GM12872 (cell line): ENCODE results near the gene SETD3.

Source experiments
- CTCF ChIP-seq: IDR thresholded peaks from 3 replicates; pipeline ENCODE4 v1.5.1; 2011; ENCODE audit warnings: low read depth, mild to moderate bottlenecking, low read length, moderate library complexity; ENCODE audit not compliant: insufficient read depth

Gene SETD3

DNA sequence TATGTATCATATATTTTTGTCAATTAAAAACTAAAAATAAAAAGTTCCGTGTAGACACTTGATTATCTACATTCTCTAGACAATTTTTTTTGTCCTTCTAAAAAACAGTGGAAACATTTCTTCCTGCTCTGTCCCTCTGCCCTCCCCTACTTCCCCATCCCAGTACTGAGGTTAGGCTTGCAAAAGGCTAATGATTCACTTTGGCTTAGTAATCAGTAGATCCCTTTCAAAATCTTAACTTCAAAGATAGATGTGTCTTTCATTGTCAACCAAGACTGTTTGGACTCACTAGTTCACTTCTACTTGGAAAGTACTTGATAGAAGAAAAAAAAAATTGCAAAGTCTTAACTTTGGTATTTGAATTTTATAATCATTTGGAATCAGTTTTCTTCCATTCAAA lies 3.8 kb downstream of the SETD3 start:
- no peak for TF ChIP-seq CTCF

DNA sequence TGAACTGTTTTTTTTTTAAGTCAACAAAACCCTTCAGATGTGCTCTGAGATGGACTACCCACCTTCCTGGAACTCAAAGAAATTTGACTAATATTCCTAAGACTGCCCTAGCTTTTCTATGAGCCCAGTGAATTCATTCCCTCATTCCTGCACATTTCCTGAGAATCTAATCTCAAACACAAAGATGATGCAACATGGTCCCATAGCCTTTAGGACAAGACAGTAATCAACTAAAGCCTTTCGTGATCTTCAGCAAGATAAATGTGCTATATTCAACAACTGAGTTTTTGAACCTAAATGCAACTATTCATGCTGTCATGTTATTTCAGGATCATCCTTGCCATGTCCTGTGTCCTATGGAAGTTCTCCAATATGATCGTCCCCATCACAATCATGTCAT lies 5.0 kb downstream of the SETD3 start:
- TF ChIP-seq CTCF: no peak

GRCh38 chr14:99475179-99475578 lies 5.5 kb downstream of the SETD3 start:
- no peak for TF ChIP-seq CTCF

- no peak for TF ChIP-seq CTCF
Measured at GRCh38 chr14:99473458-99473857, 7.2 kb downstream of the SETD3 start.

DNA sequence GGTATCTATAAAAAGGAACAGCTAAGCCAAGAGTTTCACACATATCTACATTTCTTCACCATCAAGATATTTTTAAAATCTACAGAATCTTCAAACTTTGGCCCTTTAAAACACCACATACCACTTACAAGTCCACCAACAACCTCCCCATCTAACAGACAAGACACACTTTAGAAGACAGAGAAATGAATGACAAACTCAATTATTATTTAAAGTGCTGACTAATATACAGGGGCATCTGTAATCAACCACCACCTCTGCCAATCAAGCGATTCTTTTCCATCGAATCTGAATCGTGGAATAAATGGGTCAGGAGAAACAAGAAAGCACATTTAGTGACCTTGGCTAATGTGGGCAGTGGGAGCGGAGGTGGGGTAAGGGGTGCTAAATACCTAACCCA lies 7.7 kb downstream of the SETD3 start:
- no peak for TF ChIP-seq CTCF

DNA sequence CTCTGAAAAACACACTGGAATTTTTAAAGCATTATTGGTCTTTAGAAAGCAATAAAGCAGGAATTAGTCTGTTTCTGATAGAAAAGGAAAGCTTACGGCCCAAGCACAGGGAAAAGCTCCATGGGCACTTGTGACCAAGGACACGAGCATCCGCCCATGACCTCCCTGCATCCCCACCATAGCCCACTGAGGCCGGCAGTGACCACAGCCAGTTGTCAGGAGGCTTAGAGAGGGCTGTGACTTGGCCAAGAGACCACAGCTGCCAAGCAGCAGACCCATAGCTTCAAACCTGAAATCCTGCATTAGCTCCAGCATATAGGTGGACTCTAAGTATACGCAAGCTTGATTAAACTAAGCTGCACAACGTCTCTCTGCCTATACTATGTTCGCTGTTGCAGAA lies 8.9 kb downstream of the SETD3 start:
- no peak for TF ChIP-seq CTCF

DNA sequence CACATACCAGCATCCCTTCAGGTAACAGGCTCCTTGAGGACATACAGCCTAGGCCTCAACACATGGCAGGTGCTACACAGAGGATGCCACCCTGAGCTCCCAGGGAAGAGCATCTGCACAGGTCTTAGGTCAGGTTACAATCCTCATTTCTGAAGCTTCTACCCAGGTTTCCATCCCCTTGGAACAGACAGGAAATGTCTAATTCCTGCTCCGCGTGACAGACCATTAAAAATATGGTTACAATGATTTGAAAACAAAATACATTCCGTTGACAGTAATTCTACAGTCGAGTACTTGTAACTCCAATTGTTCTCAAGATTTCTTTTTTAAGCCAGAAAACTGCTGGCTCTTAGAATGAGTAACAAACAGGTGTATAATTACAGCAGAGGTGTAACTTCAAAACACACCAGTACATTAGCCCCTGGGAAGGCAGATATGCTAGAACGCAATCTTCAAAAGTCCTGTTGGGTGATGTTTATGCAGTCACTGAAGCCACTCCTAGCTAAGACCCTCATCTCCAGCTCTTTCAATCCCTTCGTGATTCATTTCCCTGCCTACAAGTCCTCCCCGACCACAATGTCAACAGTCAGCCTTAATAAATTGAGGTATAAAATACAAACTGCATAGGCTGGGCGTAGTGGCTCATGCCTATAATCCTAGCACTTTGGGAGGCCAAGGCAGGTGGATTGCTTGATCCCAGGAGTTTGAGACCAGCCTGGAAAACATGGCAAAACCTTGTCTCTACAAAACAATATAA lies 11.6 kb downstream of the SETD3 start:
- no peak for TF ChIP-seq CTCF
